ENCODE results near the gene TAB2.

DNA sequence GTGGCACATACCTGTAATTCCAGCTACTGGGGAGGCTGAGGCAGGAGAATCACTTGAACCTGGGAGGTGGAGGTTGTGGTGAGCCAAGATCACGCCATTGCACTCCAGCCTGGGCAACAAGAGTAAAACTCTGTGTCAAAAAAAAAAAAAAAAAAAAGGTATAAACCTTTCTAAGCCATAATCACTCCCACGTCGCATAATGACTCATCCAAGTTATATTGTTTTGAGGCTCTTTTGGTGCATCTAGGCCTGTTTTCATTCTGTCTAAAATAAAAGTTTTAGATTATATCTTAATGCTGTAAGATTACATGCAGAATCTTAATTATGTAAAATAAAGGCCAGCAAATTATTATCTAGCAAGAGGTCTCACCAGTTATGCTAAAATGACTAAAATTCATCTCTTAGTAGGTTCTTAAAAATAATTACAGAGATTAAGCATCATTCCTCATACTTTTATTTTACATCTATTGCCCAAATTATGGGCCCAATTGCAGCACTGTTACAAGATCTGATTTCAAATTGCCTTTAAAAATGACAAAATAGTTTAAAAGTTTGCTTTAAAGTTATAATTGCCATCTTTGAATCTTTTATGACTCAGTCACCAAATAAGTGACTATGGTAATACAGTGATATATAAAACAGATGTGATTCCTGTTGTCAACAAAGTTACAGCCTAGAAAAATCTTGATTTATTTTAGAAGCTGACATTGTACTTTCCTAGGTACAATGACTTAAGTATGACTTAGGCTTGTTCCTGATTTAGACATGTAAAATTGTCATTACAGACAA, 72.2 kb downstream of the TAB2 start:
- TF ChIP-seq POLR2A (IDR thresholded peaks at IDR 0.05; ENCODE audit: low read depth) (no peak), EP300 (IDR thresholded peaks at IDR 0.05) (no peak), POLR2AphosphoS5 (IDR thresholded peaks at IDR 0.05) (no peak)
- TF ChIP-seq, protein P1, sequence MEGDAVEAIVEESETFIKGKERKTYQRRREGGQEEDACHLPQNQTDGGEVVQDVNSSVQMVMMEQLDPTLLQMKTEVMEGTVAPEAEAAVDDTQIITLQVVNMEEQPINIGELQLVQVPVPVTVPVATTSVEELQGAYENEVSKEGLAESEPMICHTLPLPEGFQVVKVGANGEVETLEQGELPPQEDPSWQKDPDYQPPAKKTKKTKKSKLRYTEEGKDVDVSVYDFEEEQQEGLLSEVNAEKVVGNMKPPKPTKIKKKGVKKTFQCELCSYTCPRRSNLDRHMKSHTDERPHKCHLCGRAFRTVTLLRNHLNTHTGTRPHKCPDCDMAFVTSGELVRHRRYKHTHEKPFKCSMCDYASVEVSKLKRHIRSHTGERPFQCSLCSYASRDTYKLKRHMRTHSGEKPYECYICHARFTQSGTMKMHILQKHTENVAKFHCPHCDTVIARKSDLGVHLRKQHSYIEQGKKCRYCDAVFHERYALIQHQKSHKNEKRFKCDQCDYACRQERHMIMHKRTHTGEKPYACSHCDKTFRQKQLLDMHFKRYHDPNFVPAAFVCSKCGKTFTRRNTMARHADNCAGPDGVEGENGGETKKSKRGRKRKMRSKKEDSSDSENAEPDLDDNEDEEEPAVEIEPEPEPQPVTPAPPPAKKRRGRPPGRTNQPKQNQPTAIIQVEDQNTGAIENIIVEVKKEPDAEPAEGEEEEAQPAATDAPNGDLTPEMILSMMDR (IDR thresholded peaks at IDR 0.05) = no peak

Data from esophagus muscularis mucosa (tissue), 4 donors.